Lung microvascular endothelial cell (primary cell): ENCODE measurements around the gene EXOC3. TPM values are rescaled to one million over a fixed set of nuclear protein-coding genes. Genes with fewer than 3 reads are reported as not detected.

ENCODE experiments used
- total RNA-seq: library from RNA; depleted of rRNA; stranded (reverse); fragments of >200 nt; gene quantifications from 2 replicates; pipeline ENCODE4 v1.2.1, GENCODE V29; 2014

Gene EXOC3
- total RNA-seq, 1 donor from 2014 or later: 25.0 TPM

Other genes starting within 250 kb of the EXOC3 start
- 3.1 and 4.8 TPM in 2 replicates for gene CCDC127, start 225.0 kb upstream of the EXOC3 start, total RNA-seq
- gene SDHA, start 224.9 kb upstream of the EXOC3 start, total RNA-seq: 95.0 and 95.9 TPM in 2 replicates
- gene PDCD6, start 171.5 kb upstream of the EXOC3 start, total RNA-seq: 101 and 140 TPM in 2 replicates
- 1.4 and 2.4 TPM in 2 replicates for gene AHRR, start 121.5 kb upstream of the EXOC3 start, total RNA-seq
- gene SLC9A3, start 81.3 kb downstream of the EXOC3 start, total RNA-seq: 0.65 and 0.79 TPM in 2 replicates
- 0.99 and 1.5 TPM in 2 replicates for gene CEP72, start 169.2 kb downstream of the EXOC3 start, total RNA-seq